GM12891 (cell line): ENCODE data around the gene HMCN1.

Experiments used
- PAX5 ChIP-seq: IDR thresholded peaks from 2 replicates; pipeline ENCODE4 v1.6.1; 2011; ENCODE audit warnings: low read length, moderate library complexity, mild to moderate bottlenecking; ENCODE audit not compliant: insufficient read depth, severe bottlenecking
- POLR2A ChIP-seq: IDR thresholded peaks from 2 replicates; pipeline ENCODE4 v1.6.1; 2011; ENCODE audit warnings: low read depth, low read length, control low read depth
- POLR2AphosphoS5 ChIP-seq: IDR thresholded peaks from 2 replicates; pipeline ENCODE4 v1.6.1; 2011; ENCODE audit warnings: low read depth, low read length, control low read depth
- POU2F2 ChIP-seq: IDR thresholded peaks from 2 replicates; pipeline ENCODE4 v1.6.1; 2011; ENCODE audit warnings: low read depth, mild to moderate bottlenecking, control low read depth, low read length, moderate library complexity
- SPI1 ChIP-seq: IDR thresholded peaks from 2 replicates; pipeline ENCODE4 v1.6.1; 2011; ENCODE audit warnings: low read depth, low read length, control low read depth
- TAF1 ChIP-seq: IDR thresholded peaks from 2 replicates; pipeline ENCODE4 v1.6.1; 2011; ENCODE audit warnings: low read depth, low read length, control low read depth

DNA sequence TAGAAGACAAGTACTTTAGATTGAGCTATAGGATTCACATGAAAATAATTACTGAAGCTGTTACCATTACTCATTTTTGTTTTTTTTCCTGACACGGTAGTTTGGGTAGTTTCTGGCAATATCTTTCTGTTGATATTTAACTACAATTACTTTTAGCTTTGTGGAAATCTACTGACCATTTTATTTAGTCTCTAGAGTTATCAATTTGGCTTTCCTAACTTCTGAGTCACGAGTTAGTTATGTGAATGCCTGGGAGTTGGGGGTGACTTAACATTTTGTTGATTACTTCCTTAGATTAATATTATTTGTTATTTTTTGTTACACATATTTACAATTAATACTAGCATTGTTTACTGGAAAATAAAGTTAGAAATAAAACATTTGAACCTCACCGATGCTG lies 160.6 kb downstream of the HMCN1 start:
- no peak for TF ChIP-seq POLR2AphosphoS5
- TF ChIP-seq POLR2A, result no peak
- TF ChIP-seq TAF1, result no peak
- TF ChIP-seq POU2F2, result no peak
- no peak for TF ChIP-seq PAX5
- TF ChIP-seq SPI1, result no peak
